Cardiac septum (tissue), 1 donor: ENCODE data around the gene PSMD8. TPM values are rescaled to one million over a fixed set of nuclear protein-coding genes. Genes with fewer than 3 reads are reported as not detected.

Source experiments
- DNase-seq: peaks from one replicate; pipeline ENCODE4 v3.0.0-alpha.2; 2020; ENCODE audit warnings: low spot score
- intact Hi-C: fragments of 100-400 bp; cut with DNase I; formaldehyde crosslinking; loops from one replicate; pipeline ENCODE4 v1.14.0; 2022
- total RNA-seq: library from RNA; stranded (reverse); fragmentation: NEBNext Ultra II Directional; extraction: Animal tissue kit (Norgen Biotek cat#: 25700); gene quantifications from one replicate; pipeline ENCODE4 v1.2.1, GENCODE V29; 2021
- donor health status: DM: no; HTN: no; CAD: no.

PSMD8 gene
- total RNA-seq, 1 donor from 2014 or later: 283 TPM

GRCh38 chr19:38385057-38385803 lies 10.9 kb downstream of the PSMD8 start:
- intact Hi-C loops: no loop called here
- no peak for DNase-seq

- DNase-seq: no peak
- intact Hi-C loops: no loop called here
Observed at GRCh38 chr19:38385804-38386257, 11.5 kb downstream of the PSMD8 start.

- intact Hi-C loops: no loop called here
- DNase-seq: no peak
Observed at GRCh38 chr19:38386300-38386970, 12.1 kb downstream of the PSMD8 start.

- intact Hi-C loops: no loop called here
- no peak for DNase-seq
Observed at GRCh38 chr19:38386971-38387549, 12.7 kb downstream of the PSMD8 start.

- peak; percentile 84 for DNase-seq
- intact Hi-C loops: no loop called here
Observed at GRCh38 chr19:38387550-38388348, 13.4 kb downstream of the PSMD8 start, which contains the start of gene GGN. Gene GGN, minus strand, starts transcription at chr19:38388034. Its CDS starts 773 bp downstream, at chr19:38387261.

- no peak for DNase-seq
- intact Hi-C loops: no loop called here
Observed at GRCh38 chr19:38388349-38389100, 14.2 kb downstream of the PSMD8 start, which contains the start of gene SPRED3. Gene SPRED3, plus strand, starts transcription at chr19:38388697. Its CDS starts 1,606 bp downstream, at chr19:38390303.

GRCh38 chr19:38389101-38389925 lies 14.9 kb downstream of the PSMD8 start:
- intact Hi-C loops: no loop called here
- no peak for DNase-seq

- DNase-seq: no peak
- intact Hi-C loops: no loop called here
Observed at GRCh38 chr19:38389957-38390924, 15.9 kb downstream of the PSMD8 start.

- no peak for DNase-seq
- intact Hi-C loops: no loop called here
Observed at GRCh38 chr19:38391911-38392464, 17.6 kb downstream of the PSMD8 start.

GRCh38 chr19:38392707-38393308 lies 18.4 kb downstream of the PSMD8 start:
- intact Hi-C loops: no loop called here
- no peak for DNase-seq

- intact Hi-C loops: no loop called here
Observed at GRCh38 chr19:38394488-38394887, 20.1 kb downstream of the PSMD8 start.

GRCh38 chr19:38395381-38396114 lies 21.2 kb downstream of the PSMD8 start:
- intact Hi-C loops: no loop called here
- DNase-seq: no peak

More at GRCh38 chr19:38394488-38394887, 20.1 kb downstream of the PSMD8 start:
- no peak for DNase-seq

- DNase-seq: no peak
- intact Hi-C loops: no loop called here
Observed at GRCh38 chr19:38399081-38399480, 24.7 kb downstream of the PSMD8 start.

GRCh38 chr19:38399537-38399936 lies 25.2 kb downstream of the PSMD8 start:
- intact Hi-C loops: no loop called here

GRCh38 chr19:38400361-38400760 lies 26.0 kb downstream of the PSMD8 start:
- intact Hi-C loops: loop anchor here (5.0 kb wide), 2 partner anchors 217 to 532 kb away; partner anchors contain the start of genes EIF3K, MAP4K1, MRPS12 and SARS2
- DNase-seq: no peak

More at GRCh38 chr19:38399537-38399936, 25.2 kb downstream of the PSMD8 start:
- no peak for DNase-seq
